ENCODE results near the gene MDGA2. TPM values are rescaled to one million over a fixed set of nuclear protein-coding genes. Genes with fewer than 3 reads are reported as not detected.

The MDGA2 gene
- total RNA-seq, 1 donor from 2014 or later = 1.3 TPM

DNA sequence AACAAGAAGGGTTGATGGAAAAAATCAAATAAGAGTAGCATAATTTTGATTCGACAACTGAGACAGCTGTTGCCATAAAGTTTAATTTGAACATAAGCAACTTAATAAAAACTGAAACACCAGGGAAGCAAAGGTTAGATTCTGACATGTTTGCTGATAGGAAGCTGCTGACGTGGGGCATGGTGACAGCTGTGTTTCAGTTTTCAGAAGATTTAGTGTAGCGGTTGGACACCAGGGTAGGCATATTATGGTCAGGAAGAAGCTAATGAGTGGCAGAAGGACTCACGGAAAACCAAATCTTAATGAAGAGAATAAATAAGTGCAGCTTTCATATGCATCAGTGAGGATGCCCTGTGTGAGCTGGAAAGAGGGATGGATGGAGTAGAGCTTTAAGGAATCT, 687.1 kb downstream of the MDGA2 start:
- H3K27me3 Mint-ChIP-seq = no peaks in the 10 kb centered on the region
- no peak overlapping the region for H3K4me3 Mint-ChIP-seq
- H3K27ac Mint-ChIP-seq = no peak overlapping the region
- DNase-seq (ENCODE audit: extremely low spot score, unreplicated experiment) = no peak
- H3K36me3 Mint-ChIP-seq = no peaks in the 10 kb centered on the region
- TF ChIP-seq, protein P1, sequence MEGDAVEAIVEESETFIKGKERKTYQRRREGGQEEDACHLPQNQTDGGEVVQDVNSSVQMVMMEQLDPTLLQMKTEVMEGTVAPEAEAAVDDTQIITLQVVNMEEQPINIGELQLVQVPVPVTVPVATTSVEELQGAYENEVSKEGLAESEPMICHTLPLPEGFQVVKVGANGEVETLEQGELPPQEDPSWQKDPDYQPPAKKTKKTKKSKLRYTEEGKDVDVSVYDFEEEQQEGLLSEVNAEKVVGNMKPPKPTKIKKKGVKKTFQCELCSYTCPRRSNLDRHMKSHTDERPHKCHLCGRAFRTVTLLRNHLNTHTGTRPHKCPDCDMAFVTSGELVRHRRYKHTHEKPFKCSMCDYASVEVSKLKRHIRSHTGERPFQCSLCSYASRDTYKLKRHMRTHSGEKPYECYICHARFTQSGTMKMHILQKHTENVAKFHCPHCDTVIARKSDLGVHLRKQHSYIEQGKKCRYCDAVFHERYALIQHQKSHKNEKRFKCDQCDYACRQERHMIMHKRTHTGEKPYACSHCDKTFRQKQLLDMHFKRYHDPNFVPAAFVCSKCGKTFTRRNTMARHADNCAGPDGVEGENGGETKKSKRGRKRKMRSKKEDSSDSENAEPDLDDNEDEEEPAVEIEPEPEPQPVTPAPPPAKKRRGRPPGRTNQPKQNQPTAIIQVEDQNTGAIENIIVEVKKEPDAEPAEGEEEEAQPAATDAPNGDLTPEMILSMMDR (conservative IDR thresholded peaks at IDR 0.05) = no peak
- H3K9me3 Mint-ChIP-seq = no peaks in the 10 kb centered on the region
- H3K4me1 Mint-ChIP-seq (ENCODE audit: unreplicated experiment) = peaks cover 6% of the 10 kb centered on the region

GRCh38 chr14:46985529-46986380, 689.6 kb downstream of the MDGA2 start:
- no peak for DNase-seq (ENCODE audit: extremely low spot score, unreplicated experiment)
- TF ChIP-seq, protein P1 (conservative IDR thresholded peaks at IDR 0.05) = no peak
- Mint-ChIP-seq H3K36me3 (no peaks in the 10 kb centered on the region), H3K4me1 (ENCODE audit: unreplicated experiment) (peaks cover 1% of the 10 kb centered on the region), H3K4me3 (no peak overlapping the region), H3K27me3 (no peaks in the 10 kb centered on the region), H3K27ac (no peak overlapping the region), H3K9me3 (no peaks in the 10 kb centered on the region)

GRCh38 chr14:46973295-46973694, 702.1 kb downstream of the MDGA2 start:
- Mint-ChIP-seq H3K4me1 (ENCODE audit: unreplicated experiment) (no peaks in the 10 kb centered on the region), H3K36me3 (no peaks in the 10 kb centered on the region), H3K9me3 (no peaks in the 10 kb centered on the region), H3K27me3 (no peaks in the 10 kb centered on the region), H3K27ac (no peak overlapping the region), H3K4me3 (no peak overlapping the region)
- no peak for DNase-seq (ENCODE audit: extremely low spot score, unreplicated experiment)
- TF ChIP-seq, protein P1 (conservative IDR thresholded peaks at IDR 0.05) = no peak

DNA sequence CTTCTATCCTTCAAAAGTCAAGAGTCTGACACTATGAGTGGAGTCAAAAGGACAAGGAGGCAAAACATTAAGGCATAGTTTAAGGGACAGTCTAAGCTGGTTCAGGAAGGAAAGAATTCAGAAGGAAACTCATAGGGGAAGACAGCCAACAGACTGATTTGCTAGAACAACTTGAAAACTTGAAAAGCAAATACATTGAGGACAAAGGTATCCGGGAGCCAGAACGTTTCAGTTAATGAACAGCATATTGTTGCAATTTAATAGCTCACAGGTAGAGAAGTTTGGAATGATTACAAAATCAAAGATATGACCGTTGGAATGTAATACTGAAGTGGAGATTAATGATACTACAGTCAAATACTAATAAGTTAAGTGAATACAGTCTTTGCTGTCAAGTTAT, 711.0 kb downstream of the MDGA2 start:
- no peaks in the 10 kb centered on the region for H3K4me1 Mint-ChIP-seq (ENCODE audit: unreplicated experiment)
- H3K4me3 Mint-ChIP-seq = no peak overlapping the region
- no peak overlapping the region for H3K27ac Mint-ChIP-seq
- peaks cover 6% of the 10 kb centered on the region for H3K9me3 Mint-ChIP-seq
- no peaks in the 10 kb centered on the region for H3K36me3 Mint-ChIP-seq
- DNase-seq (ENCODE audit: extremely low spot score, unreplicated experiment) = no peak
- no peaks in the 10 kb centered on the region for H3K27me3 Mint-ChIP-seq
- TF ChIP-seq, protein P1 (conservative IDR thresholded peaks at IDR 0.05) = no peak

DNA sequence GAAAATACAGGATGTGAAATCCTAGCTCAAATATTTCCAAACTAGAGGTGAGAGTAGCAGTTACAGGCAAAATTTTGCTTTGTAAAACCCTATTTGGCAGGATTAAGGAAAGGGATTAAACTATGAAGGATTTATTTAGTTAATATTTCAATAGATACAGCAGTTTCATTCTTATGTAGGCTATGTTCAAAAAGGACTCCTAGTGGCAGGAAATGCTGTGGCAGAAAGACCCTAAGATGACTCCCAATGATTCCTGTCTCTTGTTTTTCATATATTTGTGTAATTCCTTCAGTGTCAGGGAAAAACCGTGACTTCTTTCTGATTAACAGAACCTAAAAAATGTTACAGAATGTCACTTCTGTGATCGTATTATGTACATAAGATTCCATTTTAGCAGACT, 724.3 kb downstream of the MDGA2 start:
- Mint-ChIP-seq H3K4me1 (ENCODE audit: unreplicated experiment) (no peaks in the 10 kb centered on the region), H3K27me3 (no peaks in the 10 kb centered on the region), H3K27ac (no peak overlapping the region), H3K36me3 (no peaks in the 10 kb centered on the region), H3K4me3 (no peak overlapping the region), H3K9me3 (peaks cover 4% of the 10 kb centered on the region)
- TF ChIP-seq, protein P1 (conservative IDR thresholded peaks at IDR 0.05) = peak; percentile 61
- DNase-seq (ENCODE audit: extremely low spot score, unreplicated experiment) = no peak
